Stimulated activated CD4-positive, alpha-beta T cell treated with anti-CD3 and anti-CD28 coated beads, Interleukin-1b, Interleukin-23, amount 100 ng/mL, for 1 hour (primary cell): ENCODE data around the gene COL4A1.

ENCODE experiments used
- DNase-seq, 2 donors: peaks; one replicate each; pipeline ENCODE4 v3.0.0-alpha.2; 2020; ENCODE audit warnings: low read depth in 2 of 2

Gene COL4A1

GRCh38 chr13:110258876-110259631, 47.9 kb downstream of the COL4A1 start:
- no peak for DNase-seq

- DNase-seq, result no peak
Observed at GRCh38 chr13:110257408-110257807, 49.5 kb downstream of the COL4A1 start.

- no peak for DNase-seq
Observed at GRCh38 chr13:110256126-110256905, 50.6 kb downstream of the COL4A1 start.

- DNase-seq, result no peak
Observed at GRCh38 chr13:110254751-110255553, 52.0 kb downstream of the COL4A1 start.

- no peak for DNase-seq
Observed at GRCh38 chr13:110254151-110254679, 52.7 kb downstream of the COL4A1 start.

- DNase-seq, result no peak
Observed at GRCh38 chr13:110251193-110251819, 55.7 kb downstream of the COL4A1 start.

- no peak for DNase-seq
Observed at GRCh38 chr13:110250258-110250891, 56.6 kb downstream of the COL4A1 start.

GRCh38 chr13:110249326-110249725, 57.6 kb downstream of the COL4A1 start:
- no peak for DNase-seq

- DNase-seq, result no peak
Observed at GRCh38 chr13:110248449-110249143, 58.4 kb downstream of the COL4A1 start.

GRCh38 chr13:110246530-110246929, 60.4 kb downstream of the COL4A1 start:
- no peak for DNase-seq

- no peak for DNase-seq
Observed at GRCh38 chr13:110245416-110245899, 61.5 kb downstream of the COL4A1 start.

- DNase-seq, result no peak
Observed at GRCh38 chr13:110244976-110245375, 62.0 kb downstream of the COL4A1 start.

GRCh38 chr13:110244071-110244830, 62.7 kb downstream of the COL4A1 start:
- DNase-seq, result no peak

GRCh38 chr13:110242615-110243014, 64.3 kb downstream of the COL4A1 start:
- no peak for DNase-seq

GRCh38 chr13:110240943-110241342, 66.0 kb downstream of the COL4A1 start:
- DNase-seq, result no peak

GRCh38 chr13:110240352-110240751, 66.6 kb downstream of the COL4A1 start:
- no peak for DNase-seq

- DNase-seq, result no peak
Observed at GRCh38 chr13:110239280-110240125, 67.5 kb downstream of the COL4A1 start.

- DNase-seq, result no peak
Observed at GRCh38 chr13:110238818-110239195, 68.2 kb downstream of the COL4A1 start.
